Endothelial cell of umbilical vein (primary cell): Measurements from ENCODE around the gene UNC5C.

Experiments used
- CTCF ChIP-seq, 2 donors: IDR thresholded peaks; 1 replicate in 1 of 2; 2 replicates in 1 of 2; pipeline ENCODE4 v1.5.1; 2011; ENCODE audit warnings: low read length in 2 of 2, mild to moderate bottlenecking in 2 of 2, moderate library complexity in 2 of 2, control low read depth in 1 of 2, inconsistent platforms in 1 of 2, low read depth in 1 of 2; ENCODE audit not compliant: insufficient read depth in 1 of 2; ENCODE audit errors: extremely low read depth in 1 of 2
- EZH2 ChIP-seq: IDR thresholded peaks from 2 replicates; pipeline ENCODE4 v1.6.1; 2012; ENCODE audit warnings: borderline replicate concordance, low read depth, mild to moderate bottlenecking, moderate library complexity, low read length, inconsistent platforms; ENCODE audit not compliant: severe bottlenecking
- FOS ChIP-seq: IDR thresholded peaks from 2 replicates; pipeline ENCODE4 v1.6.1; 2011; ENCODE audit warnings: mild to moderate bottlenecking, low read length, moderate library complexity, borderline replicate concordance; ENCODE audit not compliant: insufficient read depth
- JUN ChIP-seq: IDR thresholded peaks from 2 replicates; pipeline ENCODE4 v1.6.1; 2011; ENCODE audit warnings: borderline replicate concordance, low read depth; ENCODE audit not compliant: insufficient read length, insufficient read depth
- MAX ChIP-seq: IDR thresholded peaks from 2 replicates; pipeline ENCODE4 v1.6.1; 2011; ENCODE audit not compliant: insufficient read depth, insufficient read length
- POLR2A ChIP-seq: IDR thresholded peaks from 2 replicates; pipeline ENCODE4 v1.6.1; 2012; ENCODE audit warnings: low read depth, mild to moderate bottlenecking, control low read depth, low read length
- POLR2AphosphoS5 ChIP-seq: IDR thresholded peaks from 2 replicates; pipeline ENCODE4 v1.6.1; 2012; ENCODE audit warnings: low read depth, mild to moderate bottlenecking, control low read depth, low read length, moderate library complexity; ENCODE audit not compliant: insufficient read depth

GRCh38 chr4:95591278-95591677 is 42.5 kb upstream of the UNC5C start:
- TF ChIP-seq POLR2A (no peak), CTCF (IDR thresholded peaks at IDR 0.05; ENCODE audit: extremely low read depth in 1 of 2, insufficient read depth in 1 of 2, low read depth in 1 of 2, low read length in 2 of 2) (no peak), POLR2AphosphoS5 (no peak), JUN (no peak), EZH2 (no peak), MAX (no peak), FOS (no peak)
